Measurements from ENCODE around the gene NAV3. TPM values are rescaled to one million over a fixed set of nuclear protein-coding genes. Genes with fewer than 3 reads are reported as not detected.

Gene NAV3
- total RNA-seq, 1 donor from 2014 or later, result 8.1 TPM

GRCh38 chr12:78050790-78051189, 220.1 kb downstream of the NAV3 start:
- peaks cover 17% of the 10 kb centered on the region for H3K9me3 Mint-ChIP-seq (ENCODE audit: unreplicated experiment)
- peaks cover 10% of the 10 kb centered on the region for H3K4me1 Mint-ChIP-seq (ENCODE audit: unreplicated experiment)
- H3K27me3 Mint-ChIP-seq (ENCODE audit: unreplicated experiment), result no peaks in the 10 kb centered on the region
- TF ChIP-seq CTCF (IDR thresholded peaks at IDR 0.05), result no peak
- no peak overlapping the region for H3K4me3 Mint-ChIP-seq (ENCODE audit: unreplicated experiment)
- H3K36me3 Mint-ChIP-seq (ENCODE audit: unreplicated experiment), result peaks cover 12% of the 10 kb centered on the region
- DNase-seq (ENCODE audit: extremely low spot score, unreplicated experiment), result no peak
- H3K27ac Mint-ChIP-seq (ENCODE audit: unreplicated experiment), result no peak overlapping the region

DNA sequence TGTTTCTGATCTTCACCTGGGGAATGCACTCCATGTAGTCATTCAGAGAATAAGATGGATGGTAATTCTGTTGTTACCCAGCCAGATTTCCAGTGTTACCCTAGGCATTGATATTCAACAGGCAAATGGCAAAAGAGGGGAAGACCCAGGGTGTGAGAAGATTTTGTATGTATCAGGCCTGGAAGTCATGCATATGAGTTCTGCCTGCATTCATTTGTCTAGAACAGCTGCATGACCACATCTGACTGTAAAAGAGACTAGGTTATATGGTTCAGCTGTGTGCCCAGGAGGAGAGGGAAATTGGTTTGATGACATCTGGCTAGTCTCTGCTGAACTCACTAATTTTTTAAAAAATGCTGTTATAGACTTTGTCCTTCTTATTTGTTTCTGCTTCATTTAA, 224.9 kb downstream of the NAV3 start:
- Mint-ChIP-seq H3K27ac (ENCODE audit: unreplicated experiment) (no peak overlapping the region), H3K36me3 (ENCODE audit: unreplicated experiment) (no peaks in the 10 kb centered on the region), H3K4me3 (ENCODE audit: unreplicated experiment) (no peak overlapping the region), H3K4me1 (ENCODE audit: unreplicated experiment) (peaks cover 31% of the 10 kb centered on the region), H3K27me3 (ENCODE audit: unreplicated experiment) (no peaks in the 10 kb centered on the region), H3K9me3 (ENCODE audit: unreplicated experiment) (no peaks in the 10 kb centered on the region)
- DNase-seq (ENCODE audit: extremely low spot score, unreplicated experiment), result no peak
- no peak for TF ChIP-seq CTCF (IDR thresholded peaks at IDR 0.05)

DNA sequence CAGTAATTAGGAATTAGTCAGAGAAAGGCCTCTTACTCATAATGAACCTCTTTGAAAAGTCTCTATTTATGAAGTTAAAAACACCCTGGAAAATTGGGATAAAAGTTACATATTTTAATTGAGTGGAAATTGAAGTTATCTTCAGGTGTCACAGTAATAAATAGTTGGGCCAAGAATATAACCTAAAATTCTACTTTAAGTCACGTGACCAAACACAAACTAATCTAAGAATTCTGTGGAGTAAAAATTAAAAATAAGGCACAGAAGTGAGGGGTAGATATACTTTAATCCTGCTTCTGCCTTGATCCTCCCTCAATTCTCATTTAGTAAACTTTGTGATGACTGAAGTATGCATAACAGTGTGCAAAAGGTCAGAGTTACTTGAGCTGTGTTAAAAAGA, 226.4 kb downstream of the NAV3 start:
- TF ChIP-seq CTCF (IDR thresholded peaks at IDR 0.05), result no peak
- H3K4me3 Mint-ChIP-seq (ENCODE audit: unreplicated experiment), result no peak overlapping the region
- peaks cover 28% of the 10 kb centered on the region for H3K4me1 Mint-ChIP-seq (ENCODE audit: unreplicated experiment)
- H3K27ac Mint-ChIP-seq (ENCODE audit: unreplicated experiment), result no peak overlapping the region
- no peaks in the 10 kb centered on the region for H3K9me3 Mint-ChIP-seq (ENCODE audit: unreplicated experiment)
- H3K27me3 Mint-ChIP-seq (ENCODE audit: unreplicated experiment), result no peaks in the 10 kb centered on the region
- H3K36me3 Mint-ChIP-seq (ENCODE audit: unreplicated experiment), result no peaks in the 10 kb centered on the region
- no peak for DNase-seq (ENCODE audit: extremely low spot score, unreplicated experiment)

GRCh38 chr12:78060186-78060585, 229.5 kb downstream of the NAV3 start:
- no peak overlapping the region for H3K4me3 Mint-ChIP-seq (ENCODE audit: unreplicated experiment)
- DNase-seq (ENCODE audit: extremely low spot score, unreplicated experiment), result no peak
- TF ChIP-seq CTCF (IDR thresholded peaks at IDR 0.05), result no peak
- H3K9me3 Mint-ChIP-seq (ENCODE audit: unreplicated experiment), result no peaks in the 10 kb centered on the region
- peak overlapping the region; percentile 16 for H3K27ac Mint-ChIP-seq (ENCODE audit: unreplicated experiment)
- H3K27me3 Mint-ChIP-seq (ENCODE audit: unreplicated experiment), result no peaks in the 10 kb centered on the region
- peaks cover 2% of the 10 kb centered on the region for H3K36me3 Mint-ChIP-seq (ENCODE audit: unreplicated experiment)
- peaks cover 40% of the 10 kb centered on the region for H3K4me1 Mint-ChIP-seq (ENCODE audit: unreplicated experiment)

DNA sequence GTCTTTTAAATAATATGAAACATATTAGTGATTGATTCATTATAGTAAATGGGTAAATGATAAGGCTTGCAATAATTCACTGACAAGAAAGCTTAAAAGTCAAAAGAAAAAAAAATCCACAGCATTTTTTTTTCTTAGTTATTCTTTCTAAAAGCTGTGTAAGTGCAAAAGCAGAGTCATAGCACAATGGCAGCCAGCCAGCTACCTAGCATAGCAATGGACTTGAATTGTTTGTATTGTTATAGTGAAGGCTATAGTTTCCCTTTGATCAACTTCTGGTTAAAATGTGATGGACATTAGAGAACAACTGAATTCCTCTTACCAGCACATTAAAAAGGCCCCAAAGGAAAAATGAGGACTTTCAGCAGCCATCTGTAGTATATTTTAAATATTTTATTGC, 232.1 kb downstream of the NAV3 start:
- no peak for TF ChIP-seq CTCF (IDR thresholded peaks at IDR 0.05)
- H3K4me3 Mint-ChIP-seq (ENCODE audit: unreplicated experiment), result no peak overlapping the region
- no peaks in the 10 kb centered on the region for H3K27me3 Mint-ChIP-seq (ENCODE audit: unreplicated experiment)
- no peak for DNase-seq (ENCODE audit: extremely low spot score, unreplicated experiment)
- peak overlapping the region; percentile 23 for H3K27ac Mint-ChIP-seq (ENCODE audit: unreplicated experiment)
- H3K36me3 Mint-ChIP-seq (ENCODE audit: unreplicated experiment), result peaks cover 2% of the 10 kb centered on the region
- H3K9me3 Mint-ChIP-seq (ENCODE audit: unreplicated experiment), result no peaks in the 10 kb centered on the region
- H3K4me1 Mint-ChIP-seq (ENCODE audit: unreplicated experiment), result peaks cover 32% of the 10 kb centered on the region
